GM11168 (cell line): Measurements from ENCODE around the gene NLGN1.

Experiments
- in situ Hi-C: fragments of 300-500 bp; cut with MboI; formaldehyde crosslinking; loops from one replicate; pipeline ENCODE4 v1.12.0; 2022; ENCODE audit warnings: low sequenced_read_pairs; ENCODE audit not compliant: unreplicated experiment

NLGN1 gene

GRCh38 chr3:173747427-173747826 is 349.9 kb downstream of the NLGN1 start:
- in situ Hi-C loops: no loop called here

GRCh38 chr3:173748105-173748504 is 350.6 kb downstream of the NLGN1 start:
- in situ Hi-C loops: no loop called here

GRCh38 chr3:173750095-173750494 is 352.6 kb downstream of the NLGN1 start:
- in situ Hi-C loops: no loop called here

- in situ Hi-C loops: no loop called here
Observed at GRCh38 chr3:173750591-173750990, 353.0 kb downstream of the NLGN1 start.

GRCh38 chr3:173753593-173753992 is 356.0 kb downstream of the NLGN1 start:
- in situ Hi-C loops: no loop called here

GRCh38 chr3:173755161-173755560 is 357.6 kb downstream of the NLGN1 start:
- in situ Hi-C loops: no loop called here

GRCh38 chr3:173761161-173761560 is 363.6 kb downstream of the NLGN1 start:
- in situ Hi-C loops: no loop called here

GRCh38 chr3:173762501-173762900 is 365.0 kb downstream of the NLGN1 start:
- in situ Hi-C loops: no loop called here

- in situ Hi-C loops: no loop called here
Observed at GRCh38 chr3:173770011-173770410, 372.5 kb downstream of the NLGN1 start.

GRCh38 chr3:173770796-173771573 is 373.4 kb downstream of the NLGN1 start:
- in situ Hi-C loops: no loop called here

- in situ Hi-C loops: no loop called here
Observed at GRCh38 chr3:173773800-173774199, 376.3 kb downstream of the NLGN1 start.

- in situ Hi-C loops: no loop called here
Observed at GRCh38 chr3:173774294-173774693, 376.8 kb downstream of the NLGN1 start.

GRCh38 chr3:173778251-173778650 is 380.7 kb downstream of the NLGN1 start:
- in situ Hi-C loops: no loop called here

GRCh38 chr3:173780067-173780466 is 382.5 kb downstream of the NLGN1 start:
- in situ Hi-C loops: no loop called here

GRCh38 chr3:173785004-173785403 is 387.5 kb downstream of the NLGN1 start:
- in situ Hi-C loops: no loop called here

GRCh38 chr3:173789530-173790162 is 392.1 kb downstream of the NLGN1 start:
- in situ Hi-C loops: no loop called here

- in situ Hi-C loops: no loop called here
Observed at GRCh38 chr3:173793963-173794362, 396.4 kb downstream of the NLGN1 start.

GRCh38 chr3:173796405-173796804 is 398.9 kb downstream of the NLGN1 start:
- in situ Hi-C loops: no loop called here

GRCh38 chr3:173796890-173797289 is 399.3 kb downstream of the NLGN1 start:
- in situ Hi-C loops: no loop called here

- in situ Hi-C loops: no loop called here
Observed at GRCh38 chr3:173799060-173799816, 401.7 kb downstream of the NLGN1 start.

- in situ Hi-C loops: no loop called here
Observed at GRCh38 chr3:173800154-173800553, 402.6 kb downstream of the NLGN1 start.
